Smooth muscle cell of the pulmonary artery (primary cell): ENCODE measurements around the gene EPAS1. TPM values are rescaled to one million over a fixed set of nuclear protein-coding genes. Genes with fewer than 3 reads are reported as not detected.

ENCODE experiments used
- total RNA-seq: library from RNA; depleted of rRNA; stranded (reverse); fragments of >200 nt; gene quantifications from 2 replicates; pipeline ENCODE4 v1.2.3, GENCODE V29; 2014

Gene EPAS1
- total RNA-seq, result 161 and 219 TPM in 2 replicates

GRCh38 chr2:46296840-46297545 is at the start of gene EPAS1:
Gene EPAS1, plus strand, starts transcription at chr2:46297407. Its CDS starts 505 bp downstream, at chr2:46297912.

Other genes starting within 250 kb of the EPAS1 start
- gene TMEM247, start 182.2 kb downstream of the EPAS1 start, total RNA-seq, result not detected in 2 replicates
- gene RHOQ, start 245.1 kb downstream of the EPAS1 start, total RNA-seq, result 99.1 and 139 TPM in 2 replicates
- 5.4 and 5.8 TPM in 2 replicates for gene ATP6V1E2, start 245.2 kb downstream of the EPAS1 start, total RNA-seq